RWPE1 (cell line): ENCODE measurements around the gene PDK4.
A peak's percentile ranks its signal among the peaks of the same experiment; 100 is the strongest.

ENCODE experiments used
- CTCF ChIA-PET: fragments of 350-600 bp; sonication (Branson Sonifier 250); formaldehyde crosslinking; extraction: SDS; loops from one replicate; lab custom pipeline; 2021; lab: Yijun Ruan, JAX
- POLR2A ChIA-PET: fragments of 400-600 bp; formaldehyde crosslinking; extraction: SDS; loops from one replicate; lab custom pipeline; 2020; ENCODE audit warnings: antibody characterized with exemption; ENCODE audit not compliant: low non-redundant PET; lab: Yijun Ruan, JAX
- DNase-seq: peaks from one replicate; pipeline ENCODE4 v3.0.0; 2012; ENCODE audit warnings: low spot score
- H3K27ac ChIP-seq: fragments of 450-650 bp; 2 replicates; pipeline ENCODE4 v1.5.1; 2017
- CTCF ChIP-seq: fragments of 450-650 bp; conservative IDR thresholded peaks from 2 replicates; pipeline ENCODE4 v1.5.1; 2017; ENCODE audit warnings: low read depth, mild to moderate bottlenecking

Gene PDK4

GRCh38 chr7:95583834-95584621 is 12.3 kb downstream of the PDK4 start:
- DNase-seq = no peak
- CTCF ChIA-PET = interaction anchor here (0.5 kb wide), 1 partner anchor 69 kb away, joined by 7 read pairs; no protein-coding TSS in a partner anchor
- TF ChIP-seq CTCF = no peak
- POLR2A ChIA-PET = no interaction called here
- H3K27ac ChIP-seq = no peak overlapping the region

- ChIA-PET POLR2A (no interaction called here), CTCF (no interaction called here)
- no peak for TF ChIP-seq CTCF
- DNase-seq = no peak
- no peak overlapping the region for H3K27ac ChIP-seq
Observed at GRCh38 chr7:95582578-95583293, 13.6 kb downstream of the PDK4 start.

- no peak overlapping the region for H3K27ac ChIP-seq
- POLR2A ChIA-PET = no interaction called here
- CTCF ChIA-PET = no interaction called here
- no peak for DNase-seq
- TF ChIP-seq CTCF = no peak
Observed at GRCh38 chr7:95581467-95581866, 14.8 kb downstream of the PDK4 start.

GRCh38 chr7:95579318-95579717 is 17.0 kb downstream of the PDK4 start:
- TF ChIP-seq CTCF = no peak
- H3K27ac ChIP-seq = no peak overlapping the region
- ChIA-PET CTCF (interaction anchor here (0.5 kb wide), 1 partner anchor 139 kb away, joined by 3 read pairs; no protein-coding TSS in a partner anchor), POLR2A (no interaction called here)
- no peak for DNase-seq

GRCh38 chr7:95578299-95578855 is 17.9 kb downstream of the PDK4 start:
- CTCF ChIA-PET = no interaction called here
- DNase-seq = no peak
- POLR2A ChIA-PET = no interaction called here
- H3K27ac ChIP-seq = no peak overlapping the region
- TF ChIP-seq CTCF = no peak

- TF ChIP-seq CTCF = no peak
- ChIA-PET CTCF (no interaction called here), POLR2A (no interaction called here)
- no peak overlapping the region for H3K27ac ChIP-seq
- peak; percentile 34 for DNase-seq
Observed at GRCh38 chr7:95577137-95577536, 19.2 kb downstream of the PDK4 start.
